SK-N-SH treated with all-trans-retinoic acid at 6 μM for 48 hours (cell line): ENCODE measurements around the gene SCAF11.

Source experiments
- ATAC-seq: fragments of 200-7000 bp; cut with Tn5 transposase; 3 replicates; pipeline ENCODE4 v1.9.1; 2020; ENCODE audit warnings: mild to moderate bottlenecking, moderate library complexity
- ARNTL ChIP-seq: fragments of 450-650 bp; formaldehyde crosslinking; IDR thresholded peaks from 2 replicates; pipeline ENCODE4 v1.5.0; 2020; ENCODE audit warnings: low read depth, mild to moderate bottlenecking, moderate library complexity, borderline replicate concordance
- BACH2 ChIP-seq: fragments of 250-450 bp; sonication (Bioruptor Pico); IDR thresholded peaks from 2 replicates; pipeline ENCODE4 v1.9.0; 2021; ENCODE audit warnings: mild to moderate bottlenecking, borderline replicate concordance
- CREB5 ChIP-seq: fragments of 250-450 bp; sonication (Bioruptor Pico); IDR thresholded peaks from 2 replicates; pipeline ENCODE4 v1.5.1; 2020; ENCODE audit warnings: low read depth, mild to moderate bottlenecking, moderate library complexity
- CSDC2 ChIP-seq: fragments of 250-450 bp; sonication (Bioruptor Pico); IDR thresholded peaks from 2 replicates; pipeline ENCODE4 v1.5.0; 2020; ENCODE audit warnings: mild to moderate bottlenecking, moderate library complexity
- CSRNP3 ChIP-seq: fragments of 250-450 bp; sonication (Bioruptor Pico); IDR thresholded peaks from 2 replicates; pipeline ENCODE4 v1.5.1; 2021; ENCODE audit warnings: mild to moderate bottlenecking, moderate library complexity
- ESRRG ChIP-seq: fragments of 250-450 bp; sonication (Bioruptor Pico); IDR thresholded peaks from 2 replicates; pipeline ENCODE4 v1.6.1; 2021; ENCODE audit warnings: mild to moderate bottlenecking
- GLIS3 ChIP-seq: fragments of 250-450 bp; sonication (Bioruptor Pico); IDR thresholded peaks from 2 replicates; pipeline ENCODE4 v1.5.0; 2020; ENCODE audit warnings: mild to moderate bottlenecking, moderate library complexity
- ISL1 ChIP-seq: fragments of 250-450 bp; sonication (Bioruptor Pico); IDR thresholded peaks from 2 replicates; pipeline ENCODE4 v2.1.2; 2022; ENCODE audit warnings: mild to moderate bottlenecking, moderate library complexity
- OSR1 ChIP-seq: fragments of 250-450 bp; sonication (Bioruptor Pico); IDR thresholded peaks from 2 replicates; pipeline ENCODE4 v1.8.0; 2022; ENCODE audit warnings: moderate library complexity, mild to moderate bottlenecking, inconsistent platforms
- PATZ1 ChIP-seq: fragments of 250-450 bp; sonication (Bioruptor Pico); IDR thresholded peaks from 2 replicates; pipeline ENCODE4 v1.8.0; 2020; ENCODE audit warnings: mild to moderate bottlenecking, moderate library complexity, borderline replicate concordance
- POU6F1 ChIP-seq: fragments of 250-450 bp; sonication (Bioruptor Pico); IDR thresholded peaks from 2 replicates; pipeline ENCODE4 v1.8.0; 2021; ENCODE audit warnings: low read depth, mild to moderate bottlenecking, moderate library complexity, borderline replicate concordance
- PPARA ChIP-seq: fragments of 250-450 bp; sonication (Bioruptor Pico); IDR thresholded peaks from 2 replicates; pipeline ENCODE4 v1.5.0; 2020; ENCODE audit warnings: mild to moderate bottlenecking, borderline replicate concordance
- RARB ChIP-seq: fragments of 250-450 bp; sonication (Bioruptor Pico); IDR thresholded peaks from 2 replicates; pipeline ENCODE4 v1.8.0; 2021; ENCODE audit warnings: mild to moderate bottlenecking, moderate library complexity
- SNAI2 ChIP-seq: fragments of 250-450 bp; sonication (Bioruptor Pico); IDR thresholded peaks from 2 replicates; pipeline ENCODE4 v1.5.0; 2020; ENCODE audit warnings: mild to moderate bottlenecking, moderate library complexity
- TOX ChIP-seq: fragments of 250-450 bp; sonication (Bioruptor Pico); IDR thresholded peaks from 2 replicates; pipeline ENCODE4 v1.8.0; 2021; ENCODE audit warnings: mild to moderate bottlenecking, moderate library complexity, borderline replicate concordance
- ZC3H10 ChIP-seq: fragments of 250-450 bp; sonication (Bioruptor Pico); IDR thresholded peaks from 2 replicates; pipeline ENCODE4 v1.5.1; 2021; ENCODE audit warnings: mild to moderate bottlenecking, moderate library complexity
- ZFP3 ChIP-seq: fragments of 250-450 bp; sonication (Bioruptor Pico); IDR thresholded peaks from 2 replicates; pipeline ENCODE4 v1.5.0; 2020; ENCODE audit warnings: mild to moderate bottlenecking, moderate library complexity
- ZFP30 ChIP-seq: fragments of 450-650 bp; formaldehyde crosslinking; IDR thresholded peaks from 2 replicates; pipeline ENCODE4 v1.5.0; 2022; ENCODE audit warnings: mild to moderate bottlenecking, moderate library complexity
- ZNF565 ChIP-seq: fragments of 450-650 bp; formaldehyde crosslinking; conservative IDR thresholded peaks from 2 replicates; pipeline ENCODE4 v1.5.0; 2020; ENCODE audit warnings: low read depth, mild to moderate bottlenecking, moderate library complexity
- ZNF70 ChIP-seq: fragments of 450-650 bp; formaldehyde crosslinking; IDR thresholded peaks from 2 replicates; pipeline ENCODE4 v1.5.0; 2020; ENCODE audit warnings: mild to moderate bottlenecking, moderate library complexity
- ZNF8 ChIP-seq: fragments of 450-650 bp; formaldehyde crosslinking; IDR thresholded peaks from 2 replicates; pipeline ENCODE4 v1.5.0; 2020; ENCODE audit warnings: mild to moderate bottlenecking, moderate library complexity
- TF ChIP-seq, protein P1 (sequence below): fragments of 250-450 bp; sonication (Bioruptor Pico); IDR thresholded peaks from 2 replicates; pipeline ENCODE4 v1.5.0; 2020; ENCODE audit warnings: mild to moderate bottlenecking, moderate library complexity

Gene SCAF11

GRCh38 chr12:45988264-45988663 lies 2.1 kb downstream of the SCAF11 start:
- no peak for ATAC-seq
- no peak for TF ChIP-seq ZC3H10
- TF ChIP-seq ZFP30, result no peak
- no peak for TF ChIP-seq PPARA (CRISPR knock-in tag)

DNA sequence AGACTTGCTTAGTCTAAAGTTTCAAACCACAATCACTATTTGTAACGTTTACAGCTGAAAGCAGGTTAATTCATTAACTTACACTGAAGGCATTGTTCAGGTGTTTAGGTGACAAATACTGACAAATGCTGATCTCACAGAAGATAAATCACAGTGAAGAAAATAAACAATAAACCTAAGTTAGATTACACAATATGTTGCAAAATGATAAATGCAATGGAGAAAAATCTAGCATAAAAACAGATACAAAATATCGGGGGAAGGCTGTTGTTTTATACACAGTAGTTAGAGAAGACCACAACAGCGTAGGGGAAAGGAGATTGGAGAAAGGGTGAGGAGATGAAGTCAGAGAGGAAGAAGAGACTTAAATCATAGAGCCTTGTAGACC lies 3.0 kb downstream of the SCAF11 start:
- no peak for TF ChIP-seq ZFP3 (CRISPR knock-in tag)
- no peak for TF ChIP-seq CSRNP3 (CRISPR knock-in tag)
- no peak for TF ChIP-seq SNAI2 (CRISPR knock-in tag)
- TF ChIP-seq ESRRG (CRISPR knock-in tag), result no peak
- no peak for TF ChIP-seq CSDC2
- TF ChIP-seq ISL1 (CRISPR knock-in tag), result no peak
- no peak for TF ChIP-seq ZNF565
- TF ChIP-seq PPARA (CRISPR knock-in tag), result no peak
- no peak for TF ChIP-seq RARB (CRISPR knock-in tag)
- TF ChIP-seq ZNF70, result no peak
- no peak for ATAC-seq

DNA sequence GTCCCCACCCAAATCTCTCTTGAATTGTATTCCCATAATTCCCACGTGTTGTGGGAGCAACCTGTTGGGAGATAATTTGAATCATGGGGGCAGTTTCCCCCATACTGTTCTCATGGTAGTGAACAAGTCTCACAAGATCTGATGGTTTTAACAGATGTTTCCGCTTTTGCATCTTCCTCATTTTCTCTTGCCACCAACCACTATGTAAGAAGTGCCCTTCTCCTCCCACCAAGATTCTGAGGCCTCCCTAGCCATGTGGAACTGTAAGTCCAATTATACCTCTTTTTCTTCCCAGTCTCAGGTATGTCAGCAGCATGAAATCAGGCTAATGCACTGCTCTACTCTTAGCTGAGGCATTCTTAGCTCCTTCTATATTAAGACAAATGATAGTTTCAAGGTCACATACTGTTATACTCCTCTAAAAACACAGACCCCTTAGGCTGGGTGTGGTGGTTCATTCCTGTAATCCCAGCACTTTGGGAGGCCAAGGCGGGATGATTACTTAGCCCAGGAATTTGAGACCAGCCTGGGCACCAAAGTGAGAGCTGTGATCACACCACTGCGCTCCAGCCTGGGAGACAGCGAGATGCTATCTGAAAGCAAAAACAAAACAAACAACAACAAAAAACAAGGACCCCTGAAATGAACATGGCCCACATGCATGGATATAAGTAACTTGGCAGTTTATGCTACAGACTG lies 3.6 kb downstream of the SCAF11 start:
- no peak for TF ChIP-seq SNAI2 (CRISPR knock-in tag)
- no peak for TF ChIP-seq ZFP3 (CRISPR knock-in tag)
- no peak for TF ChIP-seq CSDC2
- TF ChIP-seq GLIS3 (CRISPR knock-in tag), result no peak
- TF ChIP-seq ZNF8 (CRISPR knock-in tag), result no peak
- TF ChIP-seq BACH2 (CRISPR knock-in tag), result no peak
- no peak for TF ChIP-seq PATZ1 (CRISPR knock-in tag)
- no peak for TF ChIP-seq CSRNP3 (CRISPR knock-in tag)
- no peak for TF ChIP-seq ISL1 (CRISPR knock-in tag)
- no peak for TF ChIP-seq RARB (CRISPR knock-in tag)
- no peak for TF ChIP-seq POU6F1
- TF ChIP-seq ZNF565, result no peak
- TF ChIP-seq ZNF70, result no peak
- no peak for ATAC-seq

GRCh38 chr12:45981075-45981837 lies 9.1 kb downstream of the SCAF11 start:
- ATAC-seq, result no peak
- TF ChIP-seq OSR1, result no peak
- no peak for TF ChIP-seq CSRNP3 (CRISPR knock-in tag)
- TF ChIP-seq, protein P1, sequence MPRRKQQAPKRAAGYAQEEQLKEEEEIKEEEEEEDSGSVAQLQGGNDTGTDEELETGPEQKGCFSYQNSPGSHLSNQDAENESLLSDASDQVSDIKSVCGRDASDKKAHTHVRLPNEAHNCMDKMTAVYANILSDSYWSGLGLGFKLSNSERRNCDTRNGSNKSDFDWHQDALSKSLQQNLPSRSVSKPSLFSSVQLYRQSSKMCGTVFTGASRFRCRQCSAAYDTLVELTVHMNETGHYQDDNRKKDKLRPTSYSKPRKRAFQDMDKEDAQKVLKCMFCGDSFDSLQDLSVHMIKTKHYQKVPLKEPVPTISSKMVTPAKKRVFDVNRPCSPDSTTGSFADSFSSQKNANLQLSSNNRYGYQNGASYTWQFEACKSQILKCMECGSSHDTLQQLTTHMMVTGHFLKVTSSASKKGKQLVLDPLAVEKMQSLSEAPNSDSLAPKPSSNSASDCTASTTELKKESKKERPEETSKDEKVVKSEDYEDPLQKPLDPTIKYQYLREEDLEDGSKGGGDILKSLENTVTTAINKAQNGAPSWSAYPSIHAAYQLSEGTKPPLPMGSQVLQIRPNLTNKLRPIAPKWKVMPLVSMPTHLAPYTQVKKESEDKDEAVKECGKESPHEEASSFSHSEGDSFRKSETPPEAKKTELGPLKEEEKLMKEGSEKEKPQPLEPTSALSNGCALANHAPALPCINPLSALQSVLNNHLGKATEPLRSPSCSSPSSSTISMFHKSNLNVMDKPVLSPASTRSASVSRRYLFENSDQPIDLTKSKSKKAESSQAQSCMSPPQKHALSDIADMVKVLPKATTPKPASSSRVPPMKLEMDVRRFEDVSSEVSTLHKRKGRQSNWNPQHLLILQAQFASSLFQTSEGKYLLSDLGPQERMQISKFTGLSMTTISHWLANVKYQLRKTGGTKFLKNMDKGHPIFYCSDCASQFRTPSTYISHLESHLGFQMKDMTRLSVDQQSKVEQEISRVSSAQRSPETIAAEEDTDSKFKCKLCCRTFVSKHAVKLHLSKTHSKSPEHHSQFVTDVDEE (CRISPR knock-in tag), result no peak
- no peak for TF ChIP-seq CREB5 (CRISPR knock-in tag)
- no peak for TF ChIP-seq ARNTL
- no peak for TF ChIP-seq ESRRG (CRISPR knock-in tag)
- no peak for TF ChIP-seq ZC3H10
- TF ChIP-seq TOX (CRISPR knock-in tag), result no peak
- no peak for TF ChIP-seq ZNF565
- TF ChIP-seq PPARA (CRISPR knock-in tag), result no peak
